GM23338 (cell line): Measurements from ENCODE around the gene FBXW11. TPM values are rescaled to one million over a fixed set of nuclear protein-coding genes. Genes with fewer than 3 reads are reported as not detected.
A peak's percentile ranks its signal among the peaks of the same experiment; 100 is the strongest.

Experiments used
- ATAC-seq: fragments of 200-7000 bp; cut with Tn5 transposase; 3 replicates; pipeline ENCODE4 v1.9.1; 2020
- DNase-seq: peaks from one replicate; pipeline ENCODE4 v3.0.0-alpha.2; 2015; ENCODE audit warnings: low spot score
- H2AFZ ChIP-seq: fragments of 200-600 bp; sonication (generic); 2 replicates; pipeline ENCODE4 v1.8.0; 2016; ENCODE audit warnings: antibody characterized with exemption, mild to moderate bottlenecking, moderate library complexity
- H3F3A ChIP-seq: fragments of 200-600 bp; sonication (generic); replicated peaks from 2 replicates; pipeline ENCODE4 v1.8.0; 2017; ENCODE audit warnings: antibody characterized with exemption, mixed run types, low read depth
- H3K27ac ChIP-seq: fragments of 200-600 bp; sonication (generic); 2 replicates; pipeline ENCODE4 v1.6.1; 2016; ENCODE audit warnings: low read depth
- H3K27me3 ChIP-seq: fragments of 200-600 bp; sonication (generic); 2 replicates; pipeline ENCODE4 v1.8.0; 2016; ENCODE audit warnings: mild to moderate bottlenecking, mixed run types, moderate library complexity; ENCODE audit not compliant: insufficient read depth
- H3K36me3 ChIP-seq: fragments of 200-600 bp; sonication (generic); 2 replicates; pipeline ENCODE4 v1.8.0; 2016; ENCODE audit warnings: mild to moderate bottlenecking; ENCODE audit not compliant: insufficient read depth
- H3K4me1 ChIP-seq: fragments of 200-600 bp; sonication (generic); 2 replicates; pipeline ENCODE4 v1.8.0; 2016; ENCODE audit warnings: mild to moderate bottlenecking, moderate library complexity; ENCODE audit not compliant: insufficient read depth
- H3K4me2 ChIP-seq: fragments of 200-600 bp; sonication (generic); 2 replicates; pipeline ENCODE4 v1.7.1; 2017; ENCODE audit warnings: mixed run types
- H3K4me3 ChIP-seq: fragments of 200-600 bp; sonication (generic); 2 replicates; pipeline ENCODE4 v1.6.1; 2016; ENCODE audit warnings: mixed run types
- H3K79me2 ChIP-seq: fragments of 200-600 bp; sonication (generic); replicated peaks from 2 replicates; pipeline ENCODE4 v1.8.0; 2017; ENCODE audit warnings: mild to moderate bottlenecking; ENCODE audit not compliant: insufficient read depth
- H3K9me2 ChIP-seq: fragments of 200-600 bp; sonication (generic); 2 replicates; pipeline ENCODE4 v1.8.0; 2017; ENCODE audit not compliant: insufficient read depth
- H4K20me1 ChIP-seq: fragments of 200-600 bp; sonication (generic); replicated peaks from 2 replicates; pipeline ENCODE4 v1.8.0; 2017; ENCODE audit warnings: mild to moderate bottlenecking; ENCODE audit not compliant: insufficient read depth
- H3K27ac Mint-ChIP-seq: 2 replicates; pipeline ENCODE4 v1.8.0; 2020; ENCODE audit warnings: inconsistent platforms, mild to moderate bottlenecking, moderate library complexity, mixed read lengths
- H3K27me3 Mint-ChIP-seq: 3 replicates; pipeline ENCODE4 v1.8.0; 2022; ENCODE audit warnings: low read depth, mild to moderate bottlenecking, moderate library complexity, mixed read lengths, inconsistent platforms; ENCODE audit not compliant: insufficient read depth, poor library complexity
- H3K36me3 Mint-ChIP-seq: 3 replicates; pipeline ENCODE4 v1.8.0; 2021; ENCODE audit warnings: low read depth, mild to moderate bottlenecking, inconsistent platforms, moderate library complexity, mixed read lengths
- H3K4me1 Mint-ChIP-seq: 3 replicates; pipeline ENCODE4 v1.8.0; 2020; ENCODE audit warnings: mild to moderate bottlenecking, inconsistent platforms, mixed read lengths
- H3K4me3 Mint-ChIP-seq: 3 replicates; pipeline ENCODE4 v1.8.0; 2021; ENCODE audit warnings: moderate library complexity, mild to moderate bottlenecking, inconsistent platforms, mixed read lengths
- H3K9me3 Mint-ChIP-seq: 3 replicates; pipeline ENCODE4 v1.8.0; 2020; ENCODE audit warnings: moderate library complexity, mild to moderate bottlenecking, inconsistent platforms, mixed read lengths
- EZH2 ChIP-seq: fragments of 200-600 bp; sonication (generic); IDR thresholded peaks from one replicate; pipeline ENCODE4 v1.8.0; 2017; ENCODE audit warnings: antibody characterized with exemption, mild to moderate bottlenecking, low read depth; ENCODE audit not compliant: unreplicated experiment
- EZH2phosphoT487 ChIP-seq: fragments of 200-600 bp; sonication (generic); IDR thresholded peaks from one replicate; pipeline ENCODE4 v1.8.1; 2018; ENCODE audit warnings: antibody characterized with exemption; ENCODE audit not compliant: unreplicated experiment
- NANOG ChIP-seq: IDR thresholded peaks from 2 replicates; pipeline ENCODE4 v1.6.1; 2016; ENCODE audit warnings: antibody characterized with exemption, borderline replicate concordance
- polyA plus RNA-seq: library from polyadenylated mRNA; unstranded; fragments of >200 nt; fragmentation: Nextera tagmentation; extraction: Ambion mirVana; gene quantifications from 2 replicates; pipeline ENCODE4 v1.2.1, GENCODE V29; 2016
- total RNA-seq: library from RNA; depleted of rRNA; stranded (reverse); fragments of >200 nt; shearing (Covaris generic); gene quantifications from 2 replicates; pipeline ENCODE4 v1.2.3, GENCODE V29; 2014
- TF ChIP-seq, protein P1 (sequence below): fragments of 250-450 bp; sonication (Bioruptor Pico); IDR thresholded peaks from 2 replicates; pipeline ENCODE4 v1.5.0; 2020; ENCODE audit warnings: mild to moderate bottlenecking, moderate library complexity
- TF ChIP-seq, protein P2 (sequence below): IDR thresholded peaks from 2 replicates; pipeline ENCODE4 v1.6.1; 2016; ENCODE audit warnings: antibody characterized with exemption
- TF ChIP-seq, protein P3 (sequence below), 2 experiments: fragments of 200-600 bp in 1 of 2; sonication (generic) in 1 of 2; conservative IDR thresholded peaks; 2 replicates each; pipeline versions ENCODE4 v1.5.1 to v1.6.1; 2016 to 2017; ENCODE audit warnings: antibody characterized with exemption in 2 of 2, low read depth in 2 of 2, mild to moderate bottlenecking in 2 of 2, moderate library complexity in 1 of 2

FBXW11 gene
- total and polyA plus RNA-seq, 2 experiments from 2014 or later: 45.0 to 88.0 TPM

DNA sequence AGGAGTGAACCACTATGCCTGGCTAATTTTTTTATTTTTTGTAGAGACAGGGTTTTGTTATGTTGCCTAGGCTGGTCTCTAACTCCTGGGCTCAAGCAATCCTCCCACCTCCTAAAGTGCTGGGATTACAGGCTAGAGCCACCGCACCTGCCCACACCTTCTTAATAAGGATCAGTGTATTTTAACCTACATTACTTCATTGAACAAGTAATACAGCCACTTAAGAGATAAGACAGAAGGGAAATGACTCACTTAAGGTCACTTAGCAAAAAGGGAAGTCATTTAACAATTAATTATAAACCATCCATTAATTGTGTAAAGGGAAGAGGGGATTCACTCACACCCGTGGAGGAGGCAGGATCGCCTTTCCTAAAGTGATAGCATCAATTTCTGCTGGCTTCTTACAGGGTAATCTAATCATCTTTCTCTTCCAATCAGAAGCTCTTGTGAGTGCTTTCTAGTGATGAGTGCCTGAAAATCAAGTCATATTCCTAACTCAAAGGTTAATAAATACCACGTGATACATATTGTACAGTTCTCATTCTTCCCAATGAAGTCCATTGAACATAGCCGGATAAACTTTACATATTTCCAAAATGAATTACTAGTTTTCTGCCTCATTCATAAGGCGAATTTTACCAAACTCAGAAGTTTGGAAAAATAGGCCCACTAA, 3.5 kb downstream of the FBXW11 start:
- Mint-ChIP-seq H3K4me1 (peaks cover 68% of the 10 kb centered on the region), H3K27me3 (peaks cover 3% of the 10 kb centered on the region), H3K4me3 (no peak overlapping the region; the same call in 1 of the 3 replicates), H3K36me3 (no peaks in the 10 kb centered on the region), H3K9me3 (no peaks in the 10 kb centered on the region), H3K27ac (no peak overlapping the region)
- peaks cover 77% of the 10 kb centered on the region for H3K4me1 ChIP-seq
- H3K27me3 ChIP-seq: no peaks in the 10 kb centered on the region
- H3K9me2 ChIP-seq: no peaks in the 10 kb centered on the region
- peak overlapping the region; percentile 94 for H3K4me2 ChIP-seq
- ATAC-seq: no peak
- peaks cover 92% of the 10 kb centered on the region for H3K79me2 ChIP-seq
- TF ChIP-seq EZH2 (no peak), EZH2phosphoT487 (no peak), NANOG (no peak)
- TF ChIP-seq, protein P1, sequence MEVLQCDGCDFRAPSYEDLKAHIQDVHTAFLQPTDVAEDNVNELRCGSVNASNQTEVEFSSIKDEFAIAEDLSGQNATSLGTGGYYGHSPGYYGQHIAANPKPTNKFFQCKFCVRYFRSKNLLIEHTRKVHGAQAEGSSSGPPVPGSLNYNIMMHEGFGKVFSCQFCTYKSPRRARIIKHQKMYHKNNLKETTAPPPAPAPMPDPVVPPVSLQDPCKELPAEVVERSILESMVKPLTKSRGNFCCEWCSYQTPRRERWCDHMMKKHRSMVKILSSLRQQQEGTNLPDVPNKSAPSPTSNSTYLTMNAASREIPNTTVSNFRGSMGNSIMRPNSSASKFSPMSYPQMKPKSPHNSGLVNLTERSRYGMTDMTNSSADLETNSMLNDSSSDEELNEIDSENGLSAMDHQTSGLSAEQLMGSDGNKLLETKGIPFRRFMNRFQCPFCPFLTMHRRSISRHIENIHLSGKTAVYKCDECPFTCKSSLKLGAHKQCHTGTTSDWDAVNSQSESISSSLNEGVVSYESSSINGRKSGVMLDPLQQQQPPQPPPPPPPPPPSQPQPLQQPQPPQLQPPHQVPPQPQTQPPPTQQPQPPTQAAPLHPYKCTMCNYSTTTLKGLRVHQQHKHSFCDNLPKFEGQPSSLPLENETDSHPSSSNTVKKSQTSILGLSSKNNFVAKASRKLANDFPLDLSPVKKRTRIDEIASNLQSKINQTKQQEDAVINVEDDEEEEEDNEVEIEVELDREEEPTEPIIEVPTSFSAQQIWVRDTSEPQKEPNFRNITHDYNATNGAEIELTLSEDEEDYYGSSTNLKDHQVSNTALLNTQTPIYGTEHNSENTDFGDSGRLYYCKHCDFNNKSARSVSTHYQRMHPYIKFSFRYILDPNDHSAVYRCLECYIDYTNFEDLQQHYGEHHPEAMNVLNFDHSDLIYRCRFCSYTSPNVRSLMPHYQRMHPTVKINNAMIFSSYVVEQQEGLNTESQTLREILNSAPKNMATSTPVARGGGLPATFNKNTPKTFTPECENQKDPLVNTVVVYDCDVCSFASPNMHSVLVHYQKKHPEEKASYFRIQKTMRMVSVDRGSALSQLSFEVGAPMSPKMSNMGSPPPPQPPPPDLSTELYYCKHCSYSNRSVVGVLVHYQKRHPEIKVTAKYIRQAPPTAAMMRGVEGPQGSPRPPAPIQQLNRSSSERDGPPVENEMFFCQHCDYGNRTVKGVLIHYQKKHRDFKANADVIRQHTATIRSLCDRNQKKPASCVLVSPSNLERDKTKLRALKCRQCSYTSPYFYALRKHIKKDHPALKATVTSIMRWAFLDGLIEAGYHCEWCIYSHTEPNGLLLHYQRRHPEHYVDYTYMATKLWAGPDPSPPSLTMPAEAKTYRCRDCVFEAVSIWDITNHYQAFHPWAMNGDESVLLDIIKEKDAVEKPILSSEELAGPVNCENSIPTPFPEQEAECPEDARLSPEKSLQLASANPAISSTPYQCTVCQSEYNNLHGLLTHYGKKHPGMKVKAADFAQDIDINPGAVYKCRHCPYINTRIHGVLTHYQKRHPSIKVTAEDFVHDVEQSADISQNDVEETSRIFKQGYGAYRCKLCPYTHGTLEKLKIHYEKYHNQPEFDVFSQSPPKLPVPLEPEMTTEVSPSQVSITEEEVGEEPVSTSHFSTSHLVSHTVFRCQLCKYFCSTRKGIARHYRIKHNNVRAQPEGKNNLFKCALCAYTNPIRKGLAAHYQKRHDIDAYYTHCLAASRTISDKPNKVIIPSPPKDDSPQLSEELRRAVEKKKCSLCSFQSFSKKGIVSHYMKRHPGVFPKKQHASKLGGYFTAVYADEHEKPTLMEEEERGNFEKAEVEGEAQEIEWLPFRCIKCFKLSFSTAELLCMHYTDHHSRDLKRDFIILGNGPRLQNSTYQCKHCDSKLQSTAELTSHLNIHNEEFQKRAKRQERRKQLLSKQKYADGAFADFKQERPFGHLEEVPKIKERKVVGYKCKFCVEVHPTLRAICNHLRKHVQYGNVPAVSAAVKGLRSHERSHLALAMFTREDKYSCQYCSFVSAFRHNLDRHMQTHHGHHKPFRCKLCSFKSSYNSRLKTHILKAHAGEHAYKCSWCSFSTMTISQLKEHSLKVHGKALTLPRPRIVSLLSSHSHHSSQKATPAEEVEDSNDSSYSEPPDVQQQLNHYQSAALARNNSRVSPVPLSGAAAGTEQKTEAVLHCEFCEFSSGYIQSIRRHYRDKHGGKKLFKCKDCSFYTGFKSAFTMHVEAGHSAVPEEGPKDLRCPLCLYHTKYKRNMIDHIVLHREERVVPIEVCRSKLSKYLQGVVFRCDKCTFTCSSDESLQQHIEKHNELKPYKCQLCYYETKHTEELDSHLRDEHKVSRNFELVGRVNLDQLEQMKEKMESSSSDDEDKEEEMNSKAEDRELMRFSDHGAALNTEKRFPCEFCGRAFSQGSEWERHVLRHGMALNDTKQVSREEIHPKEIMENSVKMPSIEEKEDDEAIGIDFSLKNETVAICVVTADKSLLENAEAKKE: no peak
- peaks cover 43% of the 10 kb centered on the region for H4K20me1 ChIP-seq
- peaks cover 11% of the 10 kb centered on the region for H3F3A ChIP-seq
- no peak for DNase-seq
- H3K4me3 ChIP-seq: peak overlapping the region; percentile 93; the same call in 1 of the 2 replicates
- H2AFZ ChIP-seq: no peak overlapping the region
- no peak overlapping the region for H3K27ac ChIP-seq
- no peaks in the 10 kb centered on the region for H3K36me3 ChIP-seq

DNA sequence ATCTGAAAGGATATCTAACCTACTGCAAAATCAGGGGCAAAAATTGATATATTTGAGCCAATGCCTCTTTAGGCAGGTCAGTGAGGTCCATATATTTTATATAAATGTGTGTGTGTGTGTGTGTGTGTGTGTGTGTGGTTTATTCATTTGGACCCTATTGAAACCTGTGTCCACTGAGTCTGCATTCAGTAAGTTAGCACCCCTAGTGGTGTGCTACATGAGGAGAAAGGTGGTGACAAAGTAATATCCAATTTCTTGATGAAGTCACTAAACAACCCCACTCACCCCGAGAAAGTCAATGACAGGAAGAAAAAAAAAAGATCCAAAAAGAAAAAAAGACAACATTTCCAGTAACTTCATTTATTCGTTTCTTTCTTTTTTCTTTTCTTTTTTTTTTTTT, 4.1 kb downstream of the FBXW11 start:
- Mint-ChIP-seq H3K9me3 (no peaks in the 10 kb centered on the region), H3K27me3 (peaks cover under 1% of the 10 kb centered on the region), H3K4me1 (peaks cover 68% of the 10 kb centered on the region), H3K27ac (no peak overlapping the region), H3K36me3 (no peaks in the 10 kb centered on the region), H3K4me3 (no peak overlapping the region)
- H3K27me3 ChIP-seq: no peaks in the 10 kb centered on the region
- TF ChIP-seq, protein P2, sequence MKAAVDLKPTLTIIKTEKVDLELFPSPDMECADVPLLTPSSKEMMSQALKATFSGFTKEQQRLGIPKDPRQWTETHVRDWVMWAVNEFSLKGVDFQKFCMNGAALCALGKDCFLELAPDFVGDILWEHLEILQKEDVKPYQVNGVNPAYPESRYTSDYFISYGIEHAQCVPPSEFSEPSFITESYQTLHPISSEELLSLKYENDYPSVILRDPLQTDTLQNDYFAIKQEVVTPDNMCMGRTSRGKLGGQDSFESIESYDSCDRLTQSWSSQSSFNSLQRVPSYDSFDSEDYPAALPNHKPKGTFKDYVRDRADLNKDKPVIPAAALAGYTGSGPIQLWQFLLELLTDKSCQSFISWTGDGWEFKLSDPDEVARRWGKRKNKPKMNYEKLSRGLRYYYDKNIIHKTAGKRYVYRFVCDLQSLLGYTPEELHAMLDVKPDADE: no peak
- TF ChIP-seq, protein P3, sequence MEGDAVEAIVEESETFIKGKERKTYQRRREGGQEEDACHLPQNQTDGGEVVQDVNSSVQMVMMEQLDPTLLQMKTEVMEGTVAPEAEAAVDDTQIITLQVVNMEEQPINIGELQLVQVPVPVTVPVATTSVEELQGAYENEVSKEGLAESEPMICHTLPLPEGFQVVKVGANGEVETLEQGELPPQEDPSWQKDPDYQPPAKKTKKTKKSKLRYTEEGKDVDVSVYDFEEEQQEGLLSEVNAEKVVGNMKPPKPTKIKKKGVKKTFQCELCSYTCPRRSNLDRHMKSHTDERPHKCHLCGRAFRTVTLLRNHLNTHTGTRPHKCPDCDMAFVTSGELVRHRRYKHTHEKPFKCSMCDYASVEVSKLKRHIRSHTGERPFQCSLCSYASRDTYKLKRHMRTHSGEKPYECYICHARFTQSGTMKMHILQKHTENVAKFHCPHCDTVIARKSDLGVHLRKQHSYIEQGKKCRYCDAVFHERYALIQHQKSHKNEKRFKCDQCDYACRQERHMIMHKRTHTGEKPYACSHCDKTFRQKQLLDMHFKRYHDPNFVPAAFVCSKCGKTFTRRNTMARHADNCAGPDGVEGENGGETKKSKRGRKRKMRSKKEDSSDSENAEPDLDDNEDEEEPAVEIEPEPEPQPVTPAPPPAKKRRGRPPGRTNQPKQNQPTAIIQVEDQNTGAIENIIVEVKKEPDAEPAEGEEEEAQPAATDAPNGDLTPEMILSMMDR (conservative IDR thresholded peaks at IDR 0.05; ENCODE audit: low read depth in 2 of 2): peak; percentile 60 to 65
- H3K4me2 ChIP-seq: peak overlapping the region; percentile 37; the same call in 1 of the 2 replicates
- peak; percentile 51 for DNase-seq
- H3K36me3 ChIP-seq: no peaks in the 10 kb centered on the region
- no peak overlapping the region for H2AFZ ChIP-seq
- H3K9me2 ChIP-seq: no peaks in the 10 kb centered on the region
- no peak overlapping the region for H3K4me3 ChIP-seq
- peaks cover 4% of the 10 kb centered on the region; the same call in 1 of the 2 replicates for H3F3A ChIP-seq
- peaks cover 93% of the 10 kb centered on the region for H3K79me2 ChIP-seq
- no peak overlapping the region for H3K27ac ChIP-seq
- H3K4me1 ChIP-seq: peaks cover 77% of the 10 kb centered on the region
- ATAC-seq: no peak
- H4K20me1 ChIP-seq: peaks cover 47% of the 10 kb centered on the region
